ENCODE data around the gene NCOA1.

- TF ChIP-seq POLR2AphosphoS5 (IDR thresholded peaks at IDR 0.05) = no peak
- no peak for TF ChIP-seq CTCF (IDR thresholded peaks at IDR 0.05)
Observed at GRCh38 chr2:24783641-24784040, 292.6 kb downstream of the NCOA1 start.

Data from gastroesophageal sphincter (tissue), 3 donors.